HCEC 1CT (cell line): ENCODE data around the gene PRKN.

Source experiments
- DNase-seq: peaks from one replicate; pipeline ENCODE4 v3.0.0-alpha.2; 2017

The PRKN gene

DNA sequence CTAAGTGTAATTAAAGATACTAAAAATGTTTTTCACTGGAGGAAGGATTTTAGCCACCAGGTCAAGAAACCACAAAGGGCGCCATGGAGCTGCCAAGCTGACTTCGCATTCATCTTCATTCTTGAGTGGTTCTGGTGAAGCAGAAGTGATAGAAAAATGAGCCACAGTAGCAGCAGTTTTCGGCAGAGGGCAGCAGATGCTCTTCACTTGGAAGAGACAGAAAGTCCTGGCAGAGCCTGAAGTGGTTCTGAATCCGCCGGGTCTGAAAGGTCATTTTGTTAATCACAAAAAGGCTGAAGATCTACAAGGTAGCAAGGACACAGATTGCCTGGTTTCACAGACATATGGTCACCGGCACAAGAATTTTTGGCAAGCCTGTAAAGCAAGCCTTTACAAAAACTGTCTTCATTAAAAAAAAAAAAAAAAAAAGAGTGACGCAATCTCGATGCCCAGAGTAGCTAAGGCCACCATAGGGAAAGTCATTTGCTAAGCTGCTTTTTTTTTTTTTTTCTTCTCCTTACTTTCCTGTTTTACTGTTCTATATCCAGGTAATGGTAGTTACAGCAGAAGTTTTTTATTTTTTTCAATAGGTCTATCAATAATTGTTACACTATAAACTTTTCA lies 1108.6 kb downstream of the PRKN start:
- no peak for DNase-seq

DNA sequence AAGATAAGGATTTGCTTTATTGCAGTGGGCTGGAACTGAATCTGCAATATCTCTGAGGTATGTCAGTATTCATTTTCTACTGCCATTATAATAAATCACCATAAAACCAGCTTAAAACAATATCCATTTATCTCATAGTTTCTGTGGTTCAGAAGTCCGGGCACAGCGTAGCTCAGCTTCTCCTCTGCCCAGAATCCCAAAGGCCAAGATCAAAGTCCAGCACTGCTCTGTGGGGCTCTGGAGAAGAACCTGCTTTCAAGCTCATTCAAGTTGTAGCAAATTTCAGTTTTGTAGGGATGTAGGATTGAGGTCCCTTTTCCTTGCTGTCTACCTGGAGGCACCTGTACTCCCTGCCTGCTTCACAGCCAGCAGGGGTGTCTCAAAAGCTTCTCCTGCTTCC lies 1113.9 kb downstream of the PRKN start:
- DNase-seq, result no peak

DNA sequence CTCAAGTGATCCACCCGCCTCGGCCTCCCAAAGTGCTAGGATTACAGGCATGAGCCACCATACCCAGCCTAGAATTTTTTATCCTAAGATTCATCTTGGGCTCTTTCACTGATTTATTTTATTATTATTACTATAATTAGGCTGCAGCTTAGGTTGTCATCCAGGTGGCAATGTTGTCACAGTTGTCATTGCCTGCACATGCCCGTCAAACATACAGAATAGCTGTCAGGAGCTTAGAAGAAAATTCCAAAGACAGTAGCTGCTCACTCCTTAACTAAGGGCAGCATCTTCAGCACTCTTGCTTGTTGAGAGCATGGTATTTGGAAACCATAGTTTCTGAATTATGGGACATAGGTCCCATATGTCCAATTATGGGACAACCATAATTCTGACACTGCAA lies 1118.8 kb downstream of the PRKN start:
- DNase-seq, result no peak

DNA sequence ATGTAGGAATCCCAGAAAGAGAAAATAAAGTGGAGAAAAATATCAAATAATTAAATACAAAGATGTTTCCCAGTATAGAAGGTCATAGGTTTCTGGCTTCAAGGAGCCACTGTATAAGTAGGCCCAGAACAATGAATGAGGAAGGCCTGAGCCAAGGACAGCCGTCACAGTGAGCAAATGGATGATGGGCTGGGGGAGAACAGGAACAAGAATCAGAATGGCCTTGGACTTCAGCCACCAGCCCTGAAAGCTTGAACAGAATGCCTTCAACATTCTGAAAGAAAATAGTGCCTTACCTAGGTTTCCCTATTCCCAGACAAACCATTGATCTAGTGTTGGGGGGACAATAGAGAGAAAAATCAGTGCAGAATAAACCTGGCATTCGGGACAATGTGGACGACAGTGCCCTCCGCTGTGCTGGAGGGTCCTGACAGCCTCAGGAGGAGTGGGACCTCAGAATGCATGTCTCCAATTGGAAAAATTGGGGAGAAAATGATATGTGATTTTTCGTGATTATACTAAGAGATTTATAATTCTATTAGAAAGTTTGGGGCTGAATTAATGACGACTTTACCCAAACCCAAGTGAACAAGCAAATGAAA lies 1119.8 kb downstream of the PRKN start:
- DNase-seq, result no peak

DNA sequence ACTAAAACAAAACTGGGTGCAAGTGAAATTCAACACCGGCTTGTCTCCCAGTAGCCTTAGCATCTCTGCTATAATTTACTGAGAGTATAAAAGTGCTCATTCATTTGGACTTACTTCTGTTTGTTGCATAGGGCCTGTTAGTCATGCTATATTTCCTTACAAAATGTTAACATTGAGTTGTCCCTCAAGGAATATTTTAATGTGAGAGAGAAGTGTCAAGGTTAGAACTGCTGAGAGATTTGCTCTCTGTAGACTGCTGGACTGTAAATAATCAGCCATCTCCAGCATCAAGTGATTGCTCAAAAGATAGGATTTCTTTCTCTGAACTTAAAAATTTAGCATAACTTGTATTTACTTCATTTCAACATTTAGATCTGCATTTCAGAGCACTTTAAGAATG lies 1125.2 kb downstream of the PRKN start:
- no peak for DNase-seq

DNA sequence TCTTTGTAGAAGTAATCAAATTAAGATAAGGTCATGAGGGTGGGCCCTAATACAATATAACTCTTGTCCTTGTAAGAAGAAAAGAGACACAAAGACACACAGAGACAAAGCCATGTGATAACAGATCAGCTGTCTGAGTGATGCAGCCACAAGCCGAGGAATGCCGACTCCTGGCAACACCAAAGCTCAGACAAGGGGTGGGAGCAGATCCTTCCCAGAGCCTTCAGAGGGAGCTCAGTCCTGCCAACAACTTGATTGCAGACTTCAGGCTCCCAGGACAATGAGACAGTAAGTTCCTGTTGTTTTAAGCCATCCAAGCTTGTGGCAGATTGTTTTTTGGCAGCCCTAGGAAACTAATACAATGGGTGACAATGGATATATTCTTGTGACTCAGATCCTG lies 1128.7 kb downstream of the PRKN start:
- no peak for DNase-seq

DNA sequence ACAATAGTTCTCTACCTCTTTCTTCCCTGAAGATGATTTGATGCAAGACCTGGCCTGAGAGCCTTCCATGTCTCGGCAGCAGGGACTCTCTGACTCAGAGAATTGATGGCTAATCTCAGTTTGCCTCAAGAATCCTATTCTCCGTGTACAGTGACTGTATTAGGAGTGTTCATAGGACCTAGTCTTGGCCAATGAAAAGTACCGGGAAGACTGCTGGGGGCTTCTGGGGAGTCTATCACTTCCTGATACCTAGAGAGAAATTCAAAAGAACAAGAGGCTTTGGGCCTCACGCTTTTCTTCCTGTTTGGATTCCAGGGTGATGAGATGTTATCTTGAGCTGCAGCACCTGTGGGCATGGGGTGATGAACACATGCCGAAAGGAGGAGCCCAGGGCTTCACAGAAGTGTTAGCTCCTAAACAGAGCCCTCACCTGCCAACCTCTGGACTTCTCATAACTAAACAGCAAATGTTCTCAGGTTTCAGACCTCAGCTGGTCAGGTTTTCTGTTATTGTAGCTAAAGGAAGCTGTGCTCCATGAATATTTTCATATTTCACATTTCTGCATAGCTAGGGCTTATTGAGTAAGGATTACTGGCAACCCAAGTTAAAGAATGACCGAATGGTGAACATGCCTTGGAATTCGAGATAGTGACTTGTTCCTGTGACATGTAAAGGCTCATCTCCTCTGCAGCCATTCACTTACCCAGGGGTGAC lies 1130.6 kb downstream of the PRKN start:
- no peak for DNase-seq

DNA sequence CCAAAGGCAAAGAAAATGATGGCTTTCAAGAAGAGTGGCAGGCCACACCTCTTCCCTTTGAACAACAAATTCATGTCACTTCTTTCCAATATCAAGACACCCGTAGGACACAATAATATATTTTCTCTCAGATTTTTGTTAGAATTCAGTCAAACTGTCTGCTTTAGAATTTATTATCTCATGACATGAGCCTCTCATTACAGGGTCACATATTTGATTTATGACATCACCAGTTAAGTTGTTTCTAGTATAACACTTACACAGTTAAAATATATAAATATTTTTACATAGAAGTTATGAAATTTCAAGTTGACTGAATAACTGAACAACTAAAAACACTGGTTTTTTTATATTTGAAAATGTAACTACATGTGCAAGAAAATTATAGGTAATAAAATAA lies 1133.2 kb downstream of the PRKN start:
- no peak for DNase-seq

DNA sequence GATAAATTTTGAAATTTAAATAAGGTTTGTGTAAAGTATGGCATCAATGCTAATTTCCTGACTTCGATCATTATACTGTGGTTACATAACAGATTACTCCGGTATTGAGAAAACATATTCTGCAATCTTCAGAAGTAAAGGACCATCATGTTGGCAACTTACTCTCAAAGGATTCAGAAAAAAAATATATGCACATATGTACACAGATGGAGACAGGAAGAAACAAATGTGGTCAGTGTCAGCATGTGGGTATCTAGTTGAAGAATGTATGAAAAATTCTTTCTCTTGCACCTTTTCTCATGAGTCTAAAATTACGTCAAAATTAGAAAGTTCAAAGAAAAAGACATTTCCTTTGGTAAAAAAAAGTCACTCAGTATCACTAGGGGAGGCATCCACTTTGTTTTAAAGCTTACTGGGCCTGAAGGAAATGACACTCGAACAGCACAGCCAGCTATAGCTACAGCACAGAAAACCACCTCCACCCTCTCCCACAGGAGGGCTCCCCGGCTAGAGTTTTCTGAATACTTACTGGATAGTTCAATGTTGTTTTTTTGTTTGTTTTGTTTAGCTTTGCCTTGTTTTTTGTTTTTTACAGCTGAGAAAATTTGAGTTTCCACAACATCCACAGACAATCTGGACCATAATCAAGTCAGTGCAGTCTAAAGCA lies 1136.5 kb downstream of the PRKN start:
- DNase-seq, result no peak

DNA sequence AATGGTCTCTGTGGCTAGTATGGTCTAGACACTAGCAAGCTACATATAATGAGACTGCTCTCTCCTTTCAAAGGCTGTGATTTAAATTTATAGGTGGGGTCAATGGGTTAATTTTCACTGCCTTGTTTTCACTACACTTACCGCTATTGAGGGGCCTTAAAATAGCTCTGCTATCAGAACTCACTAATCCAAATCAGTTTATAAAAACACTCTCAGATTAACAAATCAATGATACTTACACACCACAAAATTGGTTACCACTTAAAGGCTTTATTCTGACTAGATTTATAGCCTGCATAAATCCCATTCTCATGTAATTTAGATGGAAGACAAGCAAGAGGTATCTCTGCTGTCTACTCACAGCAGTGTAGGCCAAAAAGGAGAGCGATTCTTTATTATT lies 1140.7 kb downstream of the PRKN start:
- DNase-seq, result no peak

DNA sequence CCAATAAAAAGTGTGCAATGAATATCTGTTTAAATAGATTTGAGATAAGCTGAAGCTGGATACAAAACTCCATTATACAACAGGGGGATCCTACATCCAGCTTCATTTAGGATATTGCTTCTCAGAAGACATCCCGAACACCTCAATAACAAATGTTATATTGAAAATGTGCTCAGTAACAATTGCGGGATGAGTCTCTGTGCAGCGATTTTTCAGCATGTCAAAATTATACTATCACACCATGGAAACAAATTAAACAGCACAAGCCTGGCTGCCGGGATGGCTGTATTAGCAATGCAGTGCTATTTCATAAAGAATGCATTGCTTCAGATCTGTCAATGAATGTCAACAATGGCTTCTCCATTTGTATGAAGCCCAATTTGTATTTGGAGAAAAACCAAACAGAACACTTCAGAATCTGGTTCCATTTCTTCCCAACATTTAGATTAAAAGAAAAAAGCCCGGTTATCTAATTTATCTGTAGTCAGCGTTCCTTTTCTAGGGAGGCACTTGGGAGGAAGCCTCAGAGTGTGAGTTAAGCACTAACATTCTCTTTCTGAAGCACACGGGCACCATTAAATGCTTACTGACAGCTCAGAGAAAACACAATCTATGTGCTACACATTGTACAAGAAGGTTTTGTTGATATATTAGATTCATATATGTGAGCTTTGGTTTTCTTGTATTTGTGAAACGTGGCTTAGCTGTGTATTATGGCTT lies 1142.8 kb downstream of the PRKN start:
- DNase-seq, result no peak

DNA sequence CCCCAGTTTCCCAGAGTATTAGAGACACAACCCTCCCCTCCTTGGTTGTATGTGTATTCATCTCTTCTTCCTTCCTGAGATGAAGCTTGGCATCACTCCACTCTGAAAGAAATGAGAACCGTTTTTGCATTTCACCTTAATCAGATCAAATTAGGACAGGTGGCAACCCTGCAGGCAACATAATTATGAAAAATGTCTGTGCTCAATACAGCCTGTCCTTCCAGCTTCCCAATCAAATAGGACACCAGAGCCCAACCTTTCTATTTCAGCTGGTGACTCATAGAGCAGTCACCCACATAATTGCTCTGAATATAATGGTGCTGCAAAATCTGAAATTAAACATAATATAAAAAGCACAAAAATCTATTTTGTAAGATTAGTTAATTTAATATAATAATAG lies 1143.5 kb downstream of the PRKN start:
- DNase-seq, result no peak

DNA sequence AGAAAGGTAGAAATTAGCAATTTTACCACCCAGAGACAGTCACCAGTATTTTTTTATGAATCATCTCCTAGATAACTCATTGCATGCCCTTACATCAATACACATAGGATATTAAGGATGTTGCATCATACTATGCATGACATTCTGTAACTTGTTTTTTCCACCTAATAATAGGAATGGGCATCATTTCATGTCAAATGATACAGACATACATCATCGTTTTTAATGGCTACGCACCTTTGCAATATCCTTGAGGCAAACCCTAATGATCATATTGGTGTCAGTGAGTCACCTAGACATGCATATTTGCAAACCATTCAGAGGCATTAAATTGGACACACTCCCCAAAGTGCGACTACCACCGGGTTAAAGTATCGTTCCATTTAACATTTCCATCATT lies 1144.0 kb downstream of the PRKN start:
- DNase-seq, result no peak

DNA sequence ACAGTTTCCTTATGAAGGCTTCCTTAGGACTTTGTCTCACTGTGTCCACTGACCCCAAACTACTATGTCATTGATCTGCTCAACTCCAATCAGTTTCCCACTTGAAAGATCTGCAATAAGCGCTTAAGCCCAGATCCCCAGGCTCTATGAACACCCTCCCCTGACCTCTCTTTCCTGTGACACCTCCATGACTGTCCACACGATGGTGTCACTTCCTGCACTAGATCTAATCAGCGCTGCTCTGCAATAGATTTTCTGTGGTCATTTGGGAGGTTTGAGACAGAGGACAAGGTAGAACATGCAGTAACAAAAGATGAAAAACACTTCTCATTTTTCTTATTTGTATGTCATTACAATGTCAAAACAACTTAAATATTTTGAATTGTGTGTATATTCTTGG lies 1149.1 kb downstream of the PRKN start:
- no peak for DNase-seq

DNA sequence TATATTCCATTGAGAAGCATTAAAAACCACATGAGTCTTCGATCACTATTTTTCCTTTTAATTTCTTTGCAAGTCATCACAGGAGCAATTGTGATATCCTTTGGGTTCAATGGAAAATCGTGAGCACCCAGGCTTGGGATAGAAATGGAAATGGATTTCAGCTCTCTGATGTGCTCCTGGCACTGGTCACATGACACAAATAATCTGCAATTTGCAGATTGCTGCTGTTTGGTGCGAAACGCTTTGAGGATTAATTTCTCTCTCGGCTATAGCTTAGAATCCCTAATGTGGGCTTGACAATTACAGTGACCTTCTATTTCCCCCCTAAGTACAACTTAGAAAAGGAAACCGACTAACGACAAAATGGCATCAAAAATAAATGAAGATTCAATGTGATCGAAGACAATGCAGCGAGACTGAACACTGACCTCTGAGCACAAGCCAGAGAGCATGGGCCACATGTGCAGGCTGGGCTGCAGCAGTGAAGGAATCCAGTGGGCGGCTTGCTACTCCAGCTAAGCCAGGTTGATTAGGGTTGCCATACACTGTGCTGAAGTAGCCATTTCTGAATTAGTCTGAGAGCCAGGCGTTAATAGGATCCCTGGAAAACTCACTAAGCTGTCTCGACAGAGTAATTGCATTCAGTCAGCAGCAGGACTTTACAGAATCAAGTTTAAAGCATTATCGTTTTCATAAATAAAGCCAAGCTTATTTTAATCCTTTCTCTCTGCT lies 1151.9 kb downstream of the PRKN start:
- DNase-seq, result no peak

DNA sequence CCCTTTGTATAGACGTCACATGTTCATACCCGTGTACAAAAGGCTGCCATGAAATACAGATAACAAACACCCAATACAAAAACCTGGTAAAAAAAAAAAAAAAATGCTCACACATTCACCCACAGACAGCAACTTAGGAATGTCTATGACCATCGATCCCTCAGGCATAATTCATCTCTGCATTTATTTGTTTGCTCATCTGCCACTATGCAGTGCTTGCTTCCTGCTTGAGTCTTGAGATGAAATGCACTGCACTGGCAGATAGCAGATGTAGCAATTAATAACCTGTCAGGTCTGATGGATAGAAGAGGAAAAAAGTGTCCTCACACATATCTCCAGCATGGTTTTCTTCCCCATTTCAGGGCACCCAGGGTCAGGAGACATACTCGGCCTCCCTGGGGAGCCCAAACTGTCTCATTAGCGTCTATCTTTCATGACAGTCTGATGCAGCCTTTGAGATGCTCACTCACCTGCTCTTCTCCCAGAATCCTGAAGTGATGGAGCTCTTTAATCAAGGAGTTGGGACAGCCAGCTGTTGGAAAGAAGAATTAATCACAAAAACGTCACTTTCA lies 1158.6 kb downstream of the PRKN start:
- DNase-seq, result no peak

DNA sequence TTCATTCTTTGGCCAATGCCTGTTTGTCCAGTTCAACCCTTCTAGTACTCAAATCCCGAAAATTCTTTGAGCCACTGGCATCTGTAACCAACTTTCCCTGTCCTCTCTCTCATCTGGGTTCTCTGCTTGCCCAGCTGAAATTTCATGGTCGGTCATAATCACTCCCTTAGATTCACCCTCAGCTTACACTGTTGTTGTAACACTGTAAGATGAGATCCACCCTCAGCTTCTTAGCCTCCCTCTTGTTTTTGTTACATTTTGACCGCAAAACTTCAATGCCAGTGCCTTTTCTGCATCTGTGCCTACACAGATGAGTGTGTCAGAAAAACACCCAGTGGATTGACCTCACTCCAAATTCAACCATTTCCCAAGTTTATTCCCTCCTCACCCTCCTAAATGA lies 1162.6 kb downstream of the PRKN start:
- DNase-seq, result no peak

DNA sequence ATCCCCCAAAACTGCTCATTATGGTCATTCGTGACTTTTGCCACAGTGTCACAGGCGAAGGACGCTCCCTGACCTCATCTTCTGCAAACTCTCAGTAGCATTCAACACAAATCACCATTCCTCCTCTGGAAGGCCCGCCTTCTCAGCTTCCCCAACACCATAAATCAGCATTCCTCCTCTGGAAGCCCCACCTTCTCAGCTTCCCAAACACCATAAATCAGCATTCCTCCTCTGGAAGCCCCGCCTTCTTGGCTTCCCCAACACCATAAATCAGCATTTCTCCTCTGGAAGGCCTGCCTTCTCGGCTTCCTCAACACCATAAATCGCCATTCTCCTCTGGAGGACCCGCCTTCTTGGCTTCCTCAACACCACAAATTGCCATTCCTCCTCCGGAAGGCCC lies 1165.7 kb downstream of the PRKN start:
- DNase-seq, result no peak

DNA sequence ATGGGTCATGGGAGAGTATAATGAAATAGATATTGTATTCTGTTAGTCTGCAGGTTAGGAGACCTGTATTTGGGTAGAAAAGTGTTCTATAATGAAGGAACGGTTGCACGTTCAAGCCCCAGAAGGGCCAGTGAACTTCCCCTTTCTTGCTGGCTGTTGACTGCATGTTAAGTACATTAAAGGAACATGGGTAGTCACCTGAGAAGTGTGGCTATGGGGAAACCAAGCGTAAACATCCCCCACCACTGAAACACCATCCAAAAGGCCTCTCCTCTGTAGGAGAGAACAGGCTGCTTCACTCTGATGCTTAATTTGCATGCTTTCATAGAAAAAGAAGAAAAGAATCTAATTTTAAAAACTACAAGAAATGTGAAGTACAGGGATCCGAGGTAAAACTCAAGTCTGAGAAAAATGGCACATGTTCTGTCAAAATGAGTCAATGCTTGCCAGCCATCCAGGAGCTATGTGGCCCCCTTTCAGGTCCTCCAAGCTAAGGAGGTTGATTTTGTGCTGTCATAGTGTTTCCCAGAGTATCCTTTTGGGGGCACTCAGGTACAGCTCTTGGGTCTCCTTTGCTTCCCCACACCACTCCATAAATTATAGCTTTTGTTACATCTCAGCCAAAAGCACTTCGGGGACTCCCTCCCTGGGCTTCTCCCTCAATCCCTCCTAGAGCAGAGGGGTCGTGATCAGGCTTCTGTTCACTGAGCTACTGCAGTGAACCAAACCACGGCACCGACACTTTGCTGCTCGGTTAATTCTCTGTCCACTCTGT lies 1170.0 kb downstream of the PRKN start:
- no peak for DNase-seq

DNA sequence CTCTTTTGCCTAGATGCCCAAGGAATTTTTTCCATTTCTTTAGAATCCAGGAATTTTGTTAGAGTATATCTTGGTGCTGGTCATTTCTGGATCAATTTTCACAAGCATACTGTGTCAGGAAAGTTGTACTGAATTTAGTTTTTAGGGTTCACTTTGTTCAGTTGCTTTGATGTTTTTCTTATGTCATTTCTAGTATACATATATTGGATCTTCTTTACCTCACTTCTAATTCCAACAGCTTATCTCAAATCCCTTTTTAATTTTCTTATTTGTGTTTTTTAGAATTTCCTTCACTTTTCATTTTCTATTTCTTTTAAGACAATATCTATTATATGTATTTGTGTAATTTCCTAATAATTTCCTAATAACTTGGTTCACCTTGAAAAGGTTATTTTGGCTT lies 1172.7 kb downstream of the PRKN start:
- DNase-seq, result no peak

DNA sequence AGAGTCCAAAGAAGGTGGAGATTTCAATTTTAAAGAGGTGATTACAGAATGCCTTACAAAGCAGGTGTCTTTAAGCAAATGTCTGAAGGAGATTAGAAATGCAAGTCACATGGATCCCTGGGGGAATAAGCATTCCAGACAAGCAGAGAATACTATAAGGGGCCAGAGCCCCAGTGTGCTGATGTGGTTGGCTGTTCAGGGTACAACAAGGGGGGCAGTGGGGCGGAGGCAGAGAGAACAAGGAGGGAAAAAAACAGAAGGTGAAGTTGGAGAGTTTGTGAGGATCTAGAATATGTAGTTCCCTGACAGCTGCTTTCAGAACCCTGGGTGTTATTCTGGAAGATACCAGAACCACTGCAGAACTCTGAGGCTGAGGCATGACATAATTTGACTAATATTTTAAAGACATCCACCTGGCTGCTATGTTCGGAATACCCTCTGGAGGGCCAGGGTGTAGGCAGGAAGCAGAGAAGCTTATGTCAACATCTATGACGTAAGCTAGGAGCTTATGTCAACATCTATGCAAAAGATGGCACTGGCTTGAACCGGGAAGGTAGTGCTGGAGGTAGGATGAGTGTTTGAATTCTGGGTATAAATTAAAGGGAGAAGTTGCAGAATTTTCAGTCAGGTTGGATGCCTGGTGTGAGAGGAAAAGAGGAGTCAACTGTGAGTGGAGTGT lies 1177.5 kb downstream of the PRKN start:
- DNase-seq, result no peak
